DND-41 (cell line): ENCODE data around the gene YWHAB.

Source experiments
- ATAC-seq: fragments of 200-7000 bp; cut with Tn5 transposase; 3 replicates; pipeline ENCODE4 v1.9.1; 2021; ENCODE audit warnings: low read depth; ENCODE audit not compliant: insufficient read depth
- DNase-seq: peaks from one replicate; pipeline ENCODE4 v3.0.0-alpha.2; 2020
- H2AFZ ChIP-seq: 2 replicates; pipeline ENCODE4 v1.6.0; 2012; ENCODE audit warnings: low read depth, low read length
- H3K27ac ChIP-seq: 2 replicates; pipeline ENCODE4 v1.5.1; 2012; ENCODE audit warnings: low read length, inconsistent platforms
- H3K27me3 ChIP-seq: fragments of 200-600 bp; sonication (generic); 2 replicates; pipeline ENCODE4 v1.6.0; 2012; ENCODE audit warnings: low read length, mild to moderate bottlenecking, inconsistent platforms; ENCODE audit not compliant: insufficient read depth, poor library complexity
- H3K36me3 ChIP-seq: 2 replicates; pipeline ENCODE4 v1.5.1; 2012; ENCODE audit warnings: low read length, inconsistent platforms; ENCODE audit not compliant: insufficient read depth
- H3K4me1 ChIP-seq: 2 replicates; pipeline ENCODE4 v1.5.1; 2012; ENCODE audit warnings: mild to moderate bottlenecking, low read length; ENCODE audit not compliant: insufficient read depth
- H3K4me2 ChIP-seq: 2 replicates; pipeline ENCODE4 v1.6.0; 2012; ENCODE audit warnings: mild to moderate bottlenecking, moderate library complexity, low read length, inconsistent platforms; ENCODE audit not compliant: insufficient read depth
- H3K4me3 ChIP-seq, 2 experiments: fragments of 200-600 bp in 1 of 2; shearing (Covaris generic) in 1 of 2; 2 replicates each; pipeline ENCODE4 v1.5.1; 2012 to 2016; ENCODE audit warnings: inconsistent platforms in 2 of 2, low read length in 2 of 2, mild to moderate bottlenecking in 2 of 2, low read depth in 1 of 2, moderate library complexity in 1 of 2
- H3K79me2 ChIP-seq: 2 replicates; pipeline ENCODE4 v1.6.0; 2012; ENCODE audit warnings: low read length, inconsistent platforms; ENCODE audit not compliant: insufficient read depth
- H3K9ac ChIP-seq: 2 replicates; pipeline ENCODE4 v1.6.0; 2012; ENCODE audit warnings: low read depth, mild to moderate bottlenecking, inconsistent platforms, low read length, moderate library complexity
- H3K9me3 ChIP-seq: 2 replicates; pipeline ENCODE4 v1.5.1; 2012; ENCODE audit warnings: low read length, moderate library complexity, mild to moderate bottlenecking, inconsistent platforms; ENCODE audit not compliant: insufficient read depth, severe bottlenecking
- H4K20me1 ChIP-seq: 2 replicates; pipeline ENCODE4 v1.6.0; 2012; ENCODE audit warnings: low read length; ENCODE audit not compliant: insufficient read depth
- CTCF ChIP-seq: IDR thresholded peaks from 2 replicates; pipeline ENCODE4 v1.5.1; 2012; ENCODE audit warnings: borderline replicate concordance, low read length, moderate library complexity, mild to moderate bottlenecking; ENCODE audit not compliant: poor library complexity, severe bottlenecking; ENCODE audit errors: extremely low read depth
- EZH2 ChIP-seq: IDR thresholded peaks from 3 replicates; pipeline ENCODE4 v1.6.1; 2012; ENCODE audit warnings: borderline replicate concordance, low read depth, mild to moderate bottlenecking, moderate library complexity, low read length, inconsistent platforms; ENCODE audit not compliant: severe bottlenecking

Gene YWHAB

GRCh38 chr20:44894959-44895358 is 9.5 kb downstream of the YWHAB start:
- ATAC-seq: no peak
- H3K27ac ChIP-seq: no peak overlapping the region
- no peaks in the 10 kb centered on the region for H3K9me3 ChIP-seq
- H3K4me2 ChIP-seq: no peak overlapping the region
- no peak for TF ChIP-seq CTCF
- DNase-seq: no peak
- H3K27me3 ChIP-seq: no peaks in the 10 kb centered on the region
- peaks cover 3% of the 10 kb centered on the region; the same call in 1 of the 2 replicates for H3K4me1 ChIP-seq
- no peak overlapping the region for H3K9ac ChIP-seq
- H2AFZ ChIP-seq: no peak overlapping the region
- H3K4me3 ChIP-seq: no peak overlapping the region
- peaks cover 99% of the 10 kb centered on the region for H3K79me2 ChIP-seq
- H4K20me1 ChIP-seq: peaks cover 90% of the 10 kb centered on the region
- H3K36me3 ChIP-seq: peaks cover 40% of the 10 kb centered on the region

- no peaks in the 10 kb centered on the region for H3K27me3 ChIP-seq
- no peak overlapping the region for H3K27ac ChIP-seq
- H4K20me1 ChIP-seq: peaks cover 93% of the 10 kb centered on the region
- DNase-seq (no peak), ATAC-seq (no peak)
- TF ChIP-seq CTCF: no peak
- TF ChIP-seq EZH2: no peak
- no peak overlapping the region for H2AFZ ChIP-seq
- peaks cover 100% of the 10 kb centered on the region for H3K79me2 ChIP-seq
- H3K4me1 ChIP-seq: no peaks in the 10 kb centered on the region
- H3K9me3 ChIP-seq: no peaks in the 10 kb centered on the region
- no peak overlapping the region for H3K4me3 ChIP-seq
- no peak overlapping the region; the same call in 1 of the 2 replicates for H3K4me2 ChIP-seq
- no peak overlapping the region for H3K9ac ChIP-seq
- peaks cover 50% of the 10 kb centered on the region for H3K36me3 ChIP-seq
Measured at GRCh38 chr20:44896583-44896982, 11.1 kb downstream of the YWHAB start.

- DNase-seq (no peak), ATAC-seq (no peak)
- H3K4me1 ChIP-seq: no peaks in the 10 kb centered on the region
- no peak overlapping the region for H3K4me2 ChIP-seq
- no peaks in the 10 kb centered on the region for H3K27me3 ChIP-seq
- peaks cover 100% of the 10 kb centered on the region for H3K79me2 ChIP-seq
- TF ChIP-seq EZH2 (no peak), CTCF (no peak)
- H3K9me3 ChIP-seq: no peaks in the 10 kb centered on the region
- H3K4me3 ChIP-seq: no peak overlapping the region
- peaks cover 50% of the 10 kb centered on the region for H3K36me3 ChIP-seq
- no peak overlapping the region for H3K27ac ChIP-seq
- H3K9ac ChIP-seq: no peak overlapping the region
- no peak overlapping the region for H2AFZ ChIP-seq
- H4K20me1 ChIP-seq: peaks cover 93% of the 10 kb centered on the region
Measured at GRCh38 chr20:44897133-44897532, 11.6 kb downstream of the YWHAB start.
